SK-N-SH treated with all-trans-retinoic acid at 6 μM for 48 hours (cell line): Measurements from ENCODE around the gene FYN.

Experiments
- PATZ1 ChIP-seq: fragments of 250-450 bp; sonication (Bioruptor Pico); IDR thresholded peaks from 2 replicates; pipeline ENCODE4 v1.8.0; 2020; ENCODE audit warnings: mild to moderate bottlenecking, moderate library complexity, borderline replicate concordance
- POU6F1 ChIP-seq: fragments of 250-450 bp; sonication (Bioruptor Pico); IDR thresholded peaks from 2 replicates; pipeline ENCODE4 v1.8.0; 2021; ENCODE audit warnings: low read depth, mild to moderate bottlenecking, moderate library complexity, borderline replicate concordance
- RARB ChIP-seq: fragments of 250-450 bp; sonication (Bioruptor Pico); IDR thresholded peaks from 2 replicates; pipeline ENCODE4 v1.8.0; 2021; ENCODE audit warnings: mild to moderate bottlenecking, moderate library complexity
- SNAI2 ChIP-seq: fragments of 250-450 bp; sonication (Bioruptor Pico); IDR thresholded peaks from 2 replicates; pipeline ENCODE4 v1.5.0; 2020; ENCODE audit warnings: mild to moderate bottlenecking, moderate library complexity
- TOX ChIP-seq: fragments of 250-450 bp; sonication (Bioruptor Pico); IDR thresholded peaks from 2 replicates; pipeline ENCODE4 v1.8.0; 2021; ENCODE audit warnings: mild to moderate bottlenecking, moderate library complexity, borderline replicate concordance
- ZNF565 ChIP-seq: fragments of 450-650 bp; formaldehyde crosslinking; conservative IDR thresholded peaks from 2 replicates; pipeline ENCODE4 v1.5.0; 2020; ENCODE audit warnings: low read depth, mild to moderate bottlenecking, moderate library complexity

- TF ChIP-seq RARB (CRISPR knock-in tag) (no peak), TOX (CRISPR knock-in tag) (no peak), SNAI2 (CRISPR knock-in tag) (no peak), POU6F1 (CRISPR knock-in tag) (no peak), PATZ1 (CRISPR knock-in tag) (no peak), ZNF565 (CRISPR knock-in tag) (no peak)
Measured at GRCh38 chr6:111795558-111795957, 77.7 kb downstream of the FYN start.
